ENCODE results near the gene SLC30A2. TPM values are rescaled to one million over a fixed set of nuclear protein-coding genes. Genes with fewer than 3 reads are reported as not detected.

SLC30A2 gene
- total RNA-seq, 2 experiments from 2014 or later = not detected

- no peaks in the 10 kb centered on the region for H3K4me1 Mint-ChIP-seq
- no peaks in the 10 kb centered on the region for H3K36me3 Mint-ChIP-seq (ENCODE audit: low read depth)
- no peaks in the 10 kb centered on the region for H3K9me3 Mint-ChIP-seq
- peaks cover 20% of the 10 kb centered on the region for H3K27me3 Mint-ChIP-seq
- no peak overlapping the region for H3K27ac Mint-ChIP-seq
- no peak overlapping the region for H3K4me3 Mint-ChIP-seq
- ChIA-PET CTCF (interaction anchor here (1.2 kb wide), 1 partner anchor 28 kb away, joined by 3 read pairs; no protein-coding TSS in a partner anchor), POLR2A (no interaction called here)
- no peak for DNase-seq
Observed at GRCh38 chr1:26064553-26064952, 18.6 kb upstream of the SLC30A2 start.

- Mint-ChIP-seq H3K36me3 (ENCODE audit: low read depth) (no peaks in the 10 kb centered on the region), H3K9me3 (no peaks in the 10 kb centered on the region), H3K27me3 (peaks cover 41% of the 10 kb centered on the region), H3K27ac (no peak overlapping the region), H3K4me3 (no peak overlapping the region), H3K4me1 (no peaks in the 10 kb centered on the region)
- DNase-seq = no peak
- POLR2A ChIA-PET = no interaction called here
- CTCF ChIA-PET = no interaction called here
Observed at GRCh38 chr1:26060832-26061574, 15.1 kb upstream of the SLC30A2 start.

GRCh38 chr1:26059906-26060305, 14.0 kb upstream of the SLC30A2 start:
- Mint-ChIP-seq H3K36me3 (ENCODE audit: low read depth) (no peaks in the 10 kb centered on the region), H3K27ac (no peak overlapping the region), H3K4me3 (no peak overlapping the region), H3K4me1 (no peaks in the 10 kb centered on the region), H3K27me3 (peaks cover 47% of the 10 kb centered on the region), H3K9me3 (no peaks in the 10 kb centered on the region)
- ChIA-PET POLR2A (no interaction called here), CTCF (interaction anchor here (1.1 kb wide), 1 partner anchor 24 kb away, joined by 6 read pairs; no protein-coding TSS in a partner anchor)
- no peak for DNase-seq

- no peaks in the 10 kb centered on the region for H3K9me3 Mint-ChIP-seq
- no peaks in the 10 kb centered on the region for H3K4me1 Mint-ChIP-seq
- H3K36me3 Mint-ChIP-seq (ENCODE audit: low read depth) = no peaks in the 10 kb centered on the region
- no peak overlapping the region for H3K4me3 Mint-ChIP-seq
- DNase-seq = no peak
- ChIA-PET POLR2A (interaction anchor here (0.7 kb wide), 1 partner anchor 176 kb away, joined by 3 read pairs; the partner anchor contains the start of gene CEP85), CTCF (interaction anchor here (1.1 kb wide), 1 partner anchor 26 kb away, joined by 3 read pairs; no protein-coding TSS in a partner anchor)
- no peak overlapping the region for H3K27ac Mint-ChIP-seq
- peaks cover 54% of the 10 kb centered on the region for H3K27me3 Mint-ChIP-seq
Observed at GRCh38 chr1:26058052-26058595, 12.2 kb upstream of the SLC30A2 start.

- Mint-ChIP-seq H3K9me3 (no peaks in the 10 kb centered on the region), H3K36me3 (ENCODE audit: low read depth) (no peaks in the 10 kb centered on the region), H3K4me3 (no peak overlapping the region), H3K4me1 (no peaks in the 10 kb centered on the region), H3K27ac (no peak overlapping the region), H3K27me3 (peaks cover 49% of the 10 kb centered on the region)
- no peak for DNase-seq
- CTCF ChIA-PET = no interaction called here
- POLR2A ChIA-PET = no interaction called here
Observed at GRCh38 chr1:26057189-26057588, 11.3 kb upstream of the SLC30A2 start.

GRCh38 chr1:26055041-26055440, 9.1 kb upstream of the SLC30A2 start:
- Mint-ChIP-seq H3K4me1 (peaks cover 5% of the 10 kb centered on the region), H3K27ac (no peak overlapping the region), H3K27me3 (peaks cover 59% of the 10 kb centered on the region), H3K4me3 (no peak overlapping the region), H3K9me3 (no peaks in the 10 kb centered on the region), H3K36me3 (ENCODE audit: low read depth) (no peaks in the 10 kb centered on the region)
- ChIA-PET CTCF (interaction anchor here (0.6 kb wide), 1 partner anchor 88 kb away, joined by 3 read pairs; no protein-coding TSS in a partner anchor), POLR2A (no interaction called here)
- DNase-seq = no peak

- H3K27ac Mint-ChIP-seq = no peak overlapping the region
- no peaks in the 10 kb centered on the region for H3K36me3 Mint-ChIP-seq (ENCODE audit: low read depth)
- ChIA-PET CTCF (no interaction called here), POLR2A (interaction anchor here (0.6 kb wide), 1 partner anchor 407 kb away, joined by 3 read pairs; no protein-coding TSS in a partner anchor)
- peaks cover 64% of the 10 kb centered on the region for H3K27me3 Mint-ChIP-seq
- H3K4me3 Mint-ChIP-seq = no peak overlapping the region
- H3K9me3 Mint-ChIP-seq = no peaks in the 10 kb centered on the region
- peaks cover 5% of the 10 kb centered on the region for H3K4me1 Mint-ChIP-seq
- DNase-seq = no peak
Observed at GRCh38 chr1:26053718-26054560, 8.0 kb upstream of the SLC30A2 start.

GRCh38 chr1:26050248-26050640, 4.3 kb upstream of the SLC30A2 start:
- H3K9me3 Mint-ChIP-seq = no peaks in the 10 kb centered on the region
- H3K4me3 Mint-ChIP-seq = no peak overlapping the region
- H3K36me3 Mint-ChIP-seq (ENCODE audit: low read depth) = no peaks in the 10 kb centered on the region
- H3K27ac Mint-ChIP-seq = no peak overlapping the region
- H3K27me3 Mint-ChIP-seq = peaks cover 70% of the 10 kb centered on the region
- no peak for DNase-seq
- CTCF ChIA-PET = no interaction called here
- peaks cover 5% of the 10 kb centered on the region for H3K4me1 Mint-ChIP-seq
- POLR2A ChIA-PET = no interaction called here

- Mint-ChIP-seq H3K9me3 (no peaks in the 10 kb centered on the region), H3K4me3 (no peak overlapping the region), H3K36me3 (ENCODE audit: low read depth) (no peaks in the 10 kb centered on the region), H3K4me1 (peaks cover 7% of the 10 kb centered on the region), H3K27ac (no peak overlapping the region), H3K27me3 (peaks cover 71% of the 10 kb centered on the region)
- ChIA-PET CTCF (no interaction called here), POLR2A (interaction anchor here (0.6 kb wide), 1 partner anchor 77 kb away, joined by 3 read pairs; no protein-coding TSS in a partner anchor)
- DNase-seq = no peak
Observed at GRCh38 chr1:26049531-26050247, 3.8 kb upstream of the SLC30A2 start.

GRCh38 chr1:26047278-26047874, 1.5 kb upstream of the SLC30A2 start:
- H3K4me1 Mint-ChIP-seq = peaks cover 7% of the 10 kb centered on the region
- H3K27me3 Mint-ChIP-seq = peaks cover 80% of the 10 kb centered on the region
- no peaks in the 10 kb centered on the region for H3K36me3 Mint-ChIP-seq (ENCODE audit: low read depth)
- DNase-seq = no peak
- CTCF ChIA-PET = interaction anchor here (0.7 to 1.1 kb wide), 2 partner anchors 11 to 218 kb away, joined by 4 to 5 read pairs; no protein-coding TSS in a partner anchor
- no peaks in the 10 kb centered on the region for H3K9me3 Mint-ChIP-seq
- no peak overlapping the region for H3K27ac Mint-ChIP-seq
- no peak overlapping the region for H3K4me3 Mint-ChIP-seq
- POLR2A ChIA-PET = interaction anchor here (1.2 kb wide), 1 partner anchor 13 kb away, joined by 3 read pairs; no protein-coding TSS in a partner anchor

GRCh38 chr1:26046246-26047095, 553 bp upstream of the SLC30A2 start:
- POLR2A ChIA-PET = interaction anchor here (1.2 kb wide), 1 partner anchor 12 kb away, joined by 3 read pairs; no protein-coding TSS in a partner anchor

More at GRCh38 chr1:26046246-26047095, 553 bp upstream of the SLC30A2 start:
- H3K4me1 Mint-ChIP-seq = peaks cover 7% of the 10 kb centered on the region
- H3K4me3 Mint-ChIP-seq = no peak overlapping the region
- DNase-seq = no peak
- H3K9me3 Mint-ChIP-seq = no peaks in the 10 kb centered on the region
- no peak overlapping the region for H3K27ac Mint-ChIP-seq
- H3K36me3 Mint-ChIP-seq (ENCODE audit: low read depth) = no peaks in the 10 kb centered on the region
- CTCF ChIA-PET = no interaction called here
- peaks cover 76% of the 10 kb centered on the region for H3K27me3 Mint-ChIP-seq
